ENCODE results near the gene RSPH6A.

RSPH6A gene

DNA sequence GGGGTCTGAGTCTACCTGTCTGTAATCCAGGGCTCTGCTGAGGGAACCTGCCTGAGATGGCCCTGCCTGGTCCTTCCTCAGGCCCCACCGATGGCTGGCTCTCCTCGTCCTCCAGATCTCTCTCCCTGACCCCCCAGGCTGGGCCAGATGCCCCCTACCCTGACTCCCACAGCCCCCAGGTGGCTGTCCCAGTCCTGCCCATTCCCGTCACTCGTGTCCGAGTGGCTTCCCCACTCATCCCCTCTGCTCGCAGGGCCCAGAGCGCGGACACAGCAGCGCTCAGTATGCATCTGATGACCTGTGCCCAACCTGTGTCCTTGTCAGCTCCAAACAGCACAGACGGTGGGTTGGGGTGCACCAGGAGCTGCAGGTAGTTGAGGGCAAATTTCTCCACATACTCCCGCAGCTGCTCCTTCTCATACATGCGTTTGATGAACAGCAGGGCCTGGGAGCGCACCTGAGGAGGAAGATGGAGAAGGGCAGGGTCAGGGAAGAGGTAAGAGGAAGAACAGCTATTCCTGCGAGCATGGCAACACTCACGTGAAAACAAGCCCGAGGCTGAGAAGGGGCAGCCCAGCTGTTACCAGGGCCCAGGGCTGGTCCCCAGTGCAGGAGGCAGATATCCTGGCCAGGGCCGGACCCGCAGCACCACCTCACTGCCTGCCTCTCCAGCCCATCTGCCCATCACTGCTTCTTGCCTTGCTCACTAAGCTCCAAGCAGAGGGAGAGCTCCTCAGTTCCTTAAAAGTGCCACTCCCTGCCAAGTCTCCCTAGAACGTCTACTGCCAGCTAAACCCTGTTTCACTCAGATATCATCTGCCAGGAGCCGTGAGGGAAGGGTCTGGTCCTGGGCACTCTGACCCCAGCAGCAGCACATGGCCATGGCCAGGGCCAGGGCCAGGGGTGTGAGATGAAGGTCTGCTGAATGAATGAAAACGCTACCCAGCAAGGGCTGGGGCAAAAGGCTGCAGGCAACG, 11.1 kb upstream of the RSPH6A start:
- no peak for DNase-seq (ENCODE audit: low read depth in 1 of 2, low spot score in 1 of 2)

DNA sequence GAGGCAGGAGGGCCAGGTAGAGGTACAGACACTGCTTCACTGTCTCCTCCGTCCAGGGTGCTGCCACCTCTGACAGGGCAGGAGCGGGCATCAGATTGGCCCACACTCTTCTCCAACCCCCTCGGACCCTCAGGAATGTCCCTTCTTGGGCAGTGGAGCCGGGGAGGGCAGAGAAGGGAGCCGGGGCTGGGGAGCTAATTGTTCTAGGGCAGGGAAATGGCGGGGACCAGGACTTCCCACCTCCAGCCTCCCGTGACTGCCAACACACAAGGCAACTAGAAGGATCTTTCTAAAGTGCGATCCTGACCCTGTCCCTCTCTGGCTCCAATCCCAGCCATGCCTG, 10.1 kb upstream of the RSPH6A start:
- DNase-seq (ENCODE audit: low read depth in 1 of 2, low spot score in 1 of 2), result no peak

DNA sequence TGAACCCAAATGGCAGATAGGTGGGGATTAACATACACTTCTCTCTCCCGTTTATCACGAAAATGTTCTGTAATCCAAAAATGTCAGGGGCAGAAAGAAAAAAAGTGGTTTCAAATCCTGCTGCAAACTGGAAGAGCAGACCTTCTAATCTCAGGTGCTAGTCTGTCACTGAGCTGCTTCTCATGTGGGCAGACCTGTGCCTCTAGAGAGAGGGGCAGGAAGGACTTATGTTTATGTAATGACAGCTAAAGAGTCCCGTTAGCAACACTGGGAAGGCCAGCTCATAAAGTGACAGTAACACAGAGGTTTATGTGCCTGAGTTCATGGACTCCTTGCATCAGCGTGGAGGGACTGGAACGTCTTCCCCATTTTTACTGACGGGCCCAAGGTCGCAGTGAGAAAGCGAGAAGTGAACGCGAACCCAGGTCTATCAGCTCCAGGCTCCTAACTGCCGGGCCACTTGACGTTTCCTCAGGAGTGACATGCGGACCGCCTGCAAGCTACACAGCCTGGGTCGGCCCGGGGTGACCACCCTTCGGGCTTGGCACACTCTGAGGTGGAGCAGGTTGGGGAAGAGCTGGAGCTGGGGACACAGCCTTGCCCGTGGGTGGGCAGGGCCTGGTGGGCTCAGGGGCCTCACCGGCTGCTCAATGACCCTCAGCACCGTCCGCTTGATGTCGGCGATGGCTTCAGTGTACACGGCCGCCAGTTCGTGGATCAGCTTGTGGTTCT, 9.6 kb upstream of the RSPH6A start:
- DNase-seq (ENCODE audit: low read depth in 1 of 2, low spot score in 1 of 2), result no peak

DNA sequence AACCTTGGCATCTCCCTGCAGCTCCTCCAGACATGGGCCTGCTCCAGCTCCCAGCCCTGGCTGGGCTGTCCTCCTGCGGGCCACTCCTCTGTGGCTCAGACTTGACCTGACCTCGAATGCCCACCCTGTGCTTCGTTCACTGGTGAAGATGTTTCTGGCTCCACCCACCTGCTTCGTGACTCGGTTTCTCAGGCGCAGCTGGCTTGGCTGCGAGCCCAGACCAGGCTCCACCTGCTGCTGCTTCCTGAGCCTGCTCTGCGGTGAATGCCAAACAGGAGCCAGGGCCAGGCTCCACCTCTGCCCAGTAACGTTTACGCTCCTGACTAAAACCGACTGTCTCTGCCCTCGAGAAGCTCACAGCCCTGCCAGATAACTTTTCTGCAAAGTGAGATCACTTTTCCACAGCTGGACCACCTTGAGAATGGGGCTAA, 8.9 kb upstream of the RSPH6A start:
- no peak for DNase-seq (ENCODE audit: low read depth in 1 of 2, low spot score in 1 of 2)

DNA sequence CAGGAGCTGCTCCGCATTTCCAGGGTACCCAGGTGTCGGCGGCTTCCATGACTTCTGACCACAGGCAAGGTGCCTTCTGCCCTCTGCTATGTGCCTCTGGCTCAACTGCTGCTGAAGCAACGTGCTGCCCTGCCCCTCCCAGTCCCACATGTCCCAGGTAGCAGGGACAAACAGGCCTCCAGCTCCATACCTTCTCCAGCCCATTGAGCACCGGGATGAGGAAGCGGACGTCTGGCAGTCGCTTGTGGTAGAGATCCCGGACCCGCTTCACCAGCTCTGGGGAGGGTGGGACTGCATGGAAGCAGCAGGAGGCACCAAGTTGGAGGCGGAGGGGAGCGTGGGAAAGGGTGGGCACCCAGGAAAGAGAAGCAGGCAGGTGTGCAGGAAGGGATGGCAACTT, 8.1 kb upstream of the RSPH6A start:
- no peak for DNase-seq (ENCODE audit: low read depth in 1 of 2, low spot score in 1 of 2)

DNA sequence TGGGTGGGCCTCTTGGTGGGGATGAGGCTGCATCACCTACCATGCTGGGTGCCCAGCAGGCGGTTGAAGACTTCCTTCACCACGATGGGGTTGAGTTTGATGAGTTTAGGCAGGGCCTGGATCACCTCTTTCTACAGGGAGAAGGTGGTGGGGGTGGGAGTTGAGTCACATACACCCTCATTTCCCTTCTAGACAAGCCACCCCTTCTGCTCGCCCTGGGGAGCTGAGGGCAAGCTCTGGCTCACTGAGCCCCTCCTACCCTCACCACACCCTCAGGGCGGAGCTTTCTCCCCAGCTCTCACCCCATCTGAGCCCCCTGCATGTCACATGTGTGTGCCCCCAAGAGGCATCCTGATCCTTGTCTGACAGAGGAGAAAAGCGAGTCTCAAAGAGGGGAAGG, 7.6 kb upstream of the RSPH6A start:
- DNase-seq (ENCODE audit: low read depth in 1 of 2, low spot score in 1 of 2), result no peak

DNA sequence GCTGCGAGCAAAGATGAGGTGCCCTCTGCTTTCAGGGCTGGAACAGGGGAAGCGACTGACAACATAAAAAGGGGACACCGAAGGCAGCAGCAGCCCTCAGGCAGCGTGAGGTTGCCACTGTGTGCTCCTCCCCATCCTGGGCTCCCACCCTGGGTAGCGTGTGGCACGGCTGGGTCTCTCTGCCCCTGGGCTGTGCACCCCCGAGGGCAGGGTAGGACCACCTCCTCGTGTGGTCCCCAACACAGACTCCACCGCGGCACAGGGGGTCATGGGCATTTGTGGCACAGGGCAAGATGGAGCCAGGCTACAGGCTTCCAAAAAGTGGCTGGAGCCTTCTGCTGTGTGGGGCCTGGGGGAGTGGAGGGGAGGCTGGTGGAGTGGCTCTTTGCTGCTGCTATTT, 6.5 kb upstream of the RSPH6A start:
- no peak for DNase-seq (ENCODE audit: low read depth in 1 of 2, low spot score in 1 of 2)

DNA sequence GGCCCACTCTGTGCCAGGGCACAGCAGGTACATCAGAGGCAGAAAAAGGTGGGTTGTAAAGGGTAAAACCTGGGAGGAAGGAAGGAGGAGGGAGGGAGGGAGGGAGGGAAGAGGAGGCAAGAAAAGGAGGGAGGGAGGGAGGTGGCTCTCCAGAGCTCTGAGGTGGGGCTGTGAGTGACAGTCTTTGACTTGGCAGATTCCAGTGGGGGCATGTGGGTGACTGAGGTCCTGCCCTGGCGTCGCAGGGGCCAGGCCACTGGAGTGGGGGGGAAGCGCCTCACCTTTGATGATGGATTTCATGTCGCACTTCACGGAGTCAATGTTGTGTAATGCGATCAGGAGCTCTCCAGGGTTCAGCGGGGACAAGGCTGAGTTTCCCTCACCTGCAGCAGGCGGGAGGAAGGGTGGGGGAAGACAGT, 6.0 kb upstream of the RSPH6A start:
- DNase-seq (ENCODE audit: low read depth in 1 of 2, low spot score in 1 of 2), result no peak

DNA sequence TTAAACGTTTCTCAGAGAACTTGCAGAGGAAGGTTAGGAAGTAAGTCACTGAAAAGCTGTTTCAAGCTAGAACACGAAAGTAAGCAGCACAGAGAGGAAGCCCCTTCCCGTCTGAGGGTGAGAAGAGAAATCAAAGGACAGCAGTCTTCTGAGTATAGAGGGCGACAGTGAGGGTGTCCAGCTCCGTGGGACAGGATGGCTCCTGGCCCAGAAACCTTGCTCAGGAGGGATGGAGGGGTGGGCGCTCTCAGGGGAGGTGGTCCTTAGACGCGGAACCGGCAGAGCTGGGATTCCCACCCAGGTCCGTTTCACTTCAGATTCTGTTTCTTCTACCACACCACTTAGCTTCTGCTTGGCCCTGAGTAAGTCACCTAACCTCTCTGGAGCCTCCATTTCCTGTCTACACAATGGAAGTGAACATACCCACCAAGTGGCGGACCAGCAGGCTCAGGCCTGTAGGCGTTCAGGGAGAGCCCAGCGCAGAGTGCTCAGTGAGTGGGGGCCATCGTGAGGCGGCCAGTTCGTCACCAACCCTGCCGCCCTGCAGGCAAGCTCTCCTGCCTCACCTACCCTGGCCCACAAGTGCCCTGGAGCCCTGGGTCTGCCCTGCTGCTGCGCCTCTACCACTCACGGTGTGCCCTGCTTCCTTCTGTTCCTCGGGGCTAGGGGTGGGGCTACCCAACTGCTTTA, 5.5 kb upstream of the RSPH6A start:
- DNase-seq (ENCODE audit: low read depth in 1 of 2, low spot score in 1 of 2), result no peak

DNA sequence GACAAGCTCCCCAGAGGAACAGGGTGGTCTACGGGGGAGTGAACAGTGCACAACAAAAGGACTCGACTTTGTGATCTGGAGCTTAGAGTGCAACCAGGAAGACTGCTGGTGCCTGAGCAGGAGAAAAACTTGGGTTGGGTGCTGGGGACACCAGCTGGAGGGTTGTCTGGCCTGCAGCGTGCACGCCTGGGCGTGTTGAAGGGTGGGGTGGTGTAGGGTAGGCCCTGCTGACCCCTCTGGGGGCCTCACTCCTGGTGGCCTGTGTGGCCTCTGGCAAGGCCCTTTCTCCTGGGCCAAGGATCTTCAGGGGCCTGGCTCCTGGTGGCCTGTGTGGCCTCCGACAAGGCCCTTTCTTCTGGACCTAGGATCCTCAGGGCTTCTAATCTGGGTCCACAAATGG, 4.7 kb upstream of the RSPH6A start:
- no peak for DNase-seq (ENCODE audit: low read depth in 1 of 2, low spot score in 1 of 2)

DNA sequence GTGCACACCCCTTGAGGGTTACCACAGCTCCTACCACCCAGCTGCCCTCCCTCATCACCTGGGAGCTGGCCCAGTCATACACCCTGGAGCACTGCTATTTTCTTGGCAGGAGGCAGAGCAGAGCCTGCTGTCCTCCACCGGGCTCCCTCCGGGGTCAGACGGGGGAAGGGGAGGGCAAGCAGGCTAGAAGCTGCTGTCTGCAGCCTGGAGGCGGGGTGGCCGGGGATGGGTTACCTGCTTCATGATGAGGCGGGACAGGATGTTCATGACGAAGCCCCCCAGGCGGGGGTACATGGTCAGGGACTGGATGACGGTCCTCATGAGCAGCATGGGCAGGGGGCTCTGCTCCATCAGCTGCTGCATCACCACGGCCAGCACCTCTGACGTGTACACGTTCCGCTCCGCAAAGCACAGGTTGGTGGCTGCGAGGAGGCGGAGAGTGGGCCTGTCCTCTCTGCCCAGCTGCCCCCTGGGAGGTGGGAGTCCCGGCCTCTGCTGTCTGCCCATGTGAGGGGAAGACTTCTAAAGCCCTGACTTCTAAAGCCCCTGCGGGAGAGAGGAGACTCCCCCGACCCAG, 2.7 kb upstream of the RSPH6A start:
- DNase-seq (ENCODE audit: low read depth in 1 of 2, low spot score in 1 of 2), result no peak

DNA sequence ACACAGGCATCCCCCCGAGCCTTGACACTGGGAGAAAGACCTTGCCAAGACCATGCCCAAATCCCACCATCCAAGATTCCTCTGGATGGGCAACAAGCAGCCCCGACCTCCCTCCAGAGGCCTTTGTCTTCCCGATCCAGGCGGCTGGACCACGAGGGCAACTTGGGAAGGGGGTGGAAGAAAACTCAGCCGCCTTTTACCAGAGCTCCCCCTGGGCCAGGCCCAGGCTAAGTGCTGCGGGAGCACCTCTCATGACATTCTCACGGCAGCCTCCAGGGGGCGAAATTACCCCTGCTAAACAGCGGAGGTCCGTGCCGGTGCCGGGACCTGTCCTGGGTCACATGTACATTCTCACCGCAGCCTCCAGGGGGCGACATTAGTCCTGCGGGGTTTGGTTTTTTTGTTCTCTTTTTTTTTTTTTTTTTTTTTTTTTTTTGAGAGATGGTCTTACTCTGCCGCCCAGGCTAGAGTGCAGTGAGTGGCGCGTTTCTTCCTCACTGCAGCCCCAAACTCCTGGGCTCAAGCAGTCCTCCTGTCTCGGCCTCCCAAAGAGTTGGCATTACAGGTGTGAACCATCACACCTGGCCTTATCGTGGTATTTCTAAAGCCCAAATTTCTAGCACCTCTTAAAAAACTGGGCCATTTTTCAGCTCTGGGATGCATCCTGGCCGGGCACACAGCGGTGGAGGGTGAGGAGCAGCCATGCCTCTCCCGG, 2.1 kb upstream of the RSPH6A start:
- DNase-seq (ENCODE audit: low read depth in 1 of 2, low spot score in 1 of 2), result peak; percentile 93 to 94

DNA sequence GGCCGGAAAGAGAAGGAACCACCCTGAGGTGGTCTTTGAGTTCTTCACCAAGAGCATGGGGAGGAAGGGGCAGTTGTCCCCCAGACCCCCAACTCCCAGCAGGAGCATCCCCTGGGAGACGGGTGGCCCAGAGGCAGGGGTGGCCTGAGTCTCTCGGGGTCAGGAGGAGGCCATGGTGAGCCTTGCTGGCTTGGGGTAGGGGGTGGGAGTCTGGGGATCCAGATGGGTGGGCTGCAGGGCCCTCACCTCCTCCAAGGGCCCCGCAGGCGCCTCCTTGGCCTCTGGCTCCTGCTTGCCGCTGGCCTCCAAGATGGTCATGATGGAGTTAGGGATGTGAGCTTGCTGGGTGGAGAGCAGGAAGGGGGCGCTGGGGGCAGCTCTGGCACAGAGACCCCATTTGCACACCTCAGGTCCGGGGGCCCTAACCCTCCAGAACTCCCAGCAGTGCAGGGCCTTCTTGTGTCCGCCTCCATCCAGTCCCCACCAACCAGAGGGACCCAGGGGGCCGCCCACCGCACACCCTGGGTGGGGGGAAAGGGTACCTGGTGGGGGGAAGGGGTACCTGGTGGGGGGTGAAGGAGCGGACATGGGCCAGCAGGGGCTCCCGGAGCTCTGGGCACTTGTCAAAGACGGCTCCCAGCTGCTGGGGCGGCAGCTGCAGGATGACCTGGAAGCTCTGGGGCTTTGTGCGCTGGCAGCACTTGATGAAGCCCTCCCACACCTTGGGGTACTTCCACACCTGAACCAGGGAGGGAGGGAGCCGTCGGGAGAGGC, 1.3 kb upstream of the RSPH6A start:
- DNase-seq (ENCODE audit: low read depth in 1 of 2, low spot score in 1 of 2), result no peak

DNA sequence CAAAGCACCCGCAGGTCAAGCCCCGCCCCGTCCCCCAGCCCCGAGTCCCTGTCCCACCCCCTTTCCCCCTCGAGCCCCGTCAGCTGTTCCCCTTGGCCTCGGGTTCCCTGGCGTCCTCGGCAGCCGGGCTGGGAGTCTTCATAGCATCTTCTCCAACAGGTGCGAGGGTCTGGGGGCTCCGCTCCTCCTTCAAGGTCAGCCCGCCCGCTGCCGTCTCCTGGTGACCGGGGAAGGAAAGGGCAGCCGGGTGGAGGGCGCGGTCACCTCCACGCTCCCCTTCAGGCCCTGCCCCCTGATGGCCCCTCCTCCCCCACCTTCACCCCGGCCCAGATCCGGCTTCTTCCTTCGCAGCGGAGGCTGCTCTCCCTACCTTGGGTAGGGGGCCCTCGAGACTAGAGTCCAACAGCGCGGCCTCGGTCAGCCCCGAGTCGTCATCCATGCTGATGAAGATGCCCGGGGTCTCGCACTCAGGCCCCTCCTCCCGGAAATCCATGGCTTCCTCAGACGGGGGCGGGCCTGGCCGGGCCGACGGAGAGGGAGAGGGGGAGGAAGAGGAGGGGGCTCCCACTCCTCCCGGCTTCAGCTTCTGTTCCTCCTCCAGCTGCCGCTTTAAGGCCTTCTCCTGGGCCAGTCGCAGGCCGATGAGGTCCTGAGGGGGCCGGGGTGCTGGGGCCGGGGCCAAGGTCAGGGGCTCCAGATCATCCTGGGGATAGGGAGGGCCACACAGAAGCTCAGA, 541 bp upstream of the RSPH6A start:
- DNase-seq (ENCODE audit: low read depth in 1 of 2, low spot score in 1 of 2), result no peak

DNA sequence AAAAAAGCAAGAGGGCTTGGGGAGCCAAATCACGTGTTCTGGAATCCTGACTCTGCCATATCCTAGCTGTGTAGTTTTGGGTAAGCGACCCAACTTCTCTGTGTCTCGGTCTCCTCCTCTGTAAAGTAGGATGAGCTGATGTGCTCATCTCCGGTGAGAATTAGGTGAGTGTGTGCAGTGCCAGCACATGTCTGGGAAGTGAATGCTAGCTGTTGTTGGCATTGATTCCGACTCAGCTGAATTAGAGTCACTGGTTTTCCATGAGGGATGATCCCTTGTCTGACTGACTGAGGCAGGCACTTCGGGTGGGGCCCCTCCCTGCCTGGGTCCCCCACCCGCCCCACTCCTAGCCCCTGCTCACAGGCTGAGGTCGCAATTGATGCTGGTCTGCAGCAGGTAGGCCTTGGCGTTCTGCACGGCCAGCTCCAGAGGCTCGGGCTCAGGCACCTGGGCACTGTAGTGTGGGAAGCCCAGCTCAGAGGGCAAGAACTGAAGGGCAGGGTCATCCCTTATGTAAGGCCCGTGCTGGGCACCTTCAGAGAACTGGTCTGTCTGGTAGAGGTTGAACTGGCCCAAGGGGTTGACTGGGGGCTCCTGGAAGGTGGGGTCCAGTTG, 835 bp downstream of the RSPH6A start:
- DNase-seq (ENCODE audit: low read depth in 1 of 2, low spot score in 1 of 2), result no peak

DNA sequence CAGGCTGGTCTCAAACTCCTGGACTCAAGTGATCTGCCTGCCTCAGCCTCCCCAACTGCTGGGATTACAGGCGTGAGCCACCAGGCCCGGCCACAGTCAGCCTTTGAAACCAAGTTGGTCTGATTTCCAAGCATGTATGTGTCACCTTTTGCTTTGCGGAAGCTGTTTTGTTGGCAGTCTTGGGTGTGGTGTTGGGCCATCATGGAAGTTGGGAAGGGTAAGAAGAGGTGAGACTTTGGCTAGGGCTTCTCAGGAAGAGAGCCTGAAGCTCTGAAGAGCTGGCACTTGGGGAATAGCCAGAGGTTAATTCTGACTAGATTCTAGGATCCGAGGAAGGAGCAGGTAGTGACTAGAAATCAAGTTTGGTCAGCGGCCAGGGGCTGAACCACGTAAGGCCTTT, 2.8 kb downstream of the RSPH6A start:
- no peak for DNase-seq (ENCODE audit: low read depth in 1 of 2, low spot score in 1 of 2)

DNA sequence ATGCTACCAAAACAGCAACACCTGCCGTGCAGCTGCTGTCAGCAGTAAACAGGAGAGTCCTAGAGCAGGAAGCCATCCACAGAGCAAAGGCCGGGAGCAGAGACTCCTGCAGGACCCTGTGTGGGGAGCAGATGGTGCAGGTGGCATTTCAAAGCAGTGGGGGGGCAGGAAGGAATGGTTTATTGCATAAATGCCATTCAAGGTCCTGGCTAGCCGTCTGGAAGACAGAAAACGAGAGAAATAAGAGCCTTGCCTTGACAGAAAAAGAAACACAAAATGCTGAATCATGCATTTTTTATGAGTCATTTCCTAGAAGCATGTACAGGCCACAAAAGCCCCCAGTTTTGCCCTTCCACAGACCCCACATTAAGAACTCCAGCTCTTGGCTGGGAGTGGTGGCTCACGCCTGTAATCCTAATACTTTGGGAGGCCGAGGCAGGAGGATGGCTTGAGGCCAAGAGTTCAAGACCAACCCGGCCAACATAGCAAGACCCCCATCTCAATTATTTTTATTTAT, 5.4 kb downstream of the RSPH6A start:
- no peak for DNase-seq (ENCODE audit: low read depth in 1 of 2, low spot score in 1 of 2)

DNA sequence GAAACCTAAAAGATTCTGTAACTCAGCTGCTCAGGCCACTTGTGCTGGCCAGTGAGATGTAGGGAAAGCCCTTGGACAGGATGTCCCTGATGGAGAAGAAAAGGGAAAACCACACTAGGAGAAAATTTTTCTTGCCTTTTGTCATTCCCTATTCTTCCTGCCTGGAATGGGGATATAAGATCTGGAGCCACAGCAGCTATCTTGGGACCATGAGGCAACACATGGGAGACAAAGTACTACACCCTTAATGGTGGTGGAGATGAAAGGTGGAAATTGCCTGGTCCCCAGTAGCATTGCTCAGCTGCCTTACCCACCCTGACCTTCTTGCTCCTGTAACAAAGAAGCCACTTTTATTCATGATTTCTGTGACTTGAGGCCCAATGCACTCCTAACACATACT, 9.4 kb downstream of the RSPH6A start:
- DNase-seq (ENCODE audit: low read depth in 1 of 2, low spot score in 1 of 2), result no peak

DNA sequence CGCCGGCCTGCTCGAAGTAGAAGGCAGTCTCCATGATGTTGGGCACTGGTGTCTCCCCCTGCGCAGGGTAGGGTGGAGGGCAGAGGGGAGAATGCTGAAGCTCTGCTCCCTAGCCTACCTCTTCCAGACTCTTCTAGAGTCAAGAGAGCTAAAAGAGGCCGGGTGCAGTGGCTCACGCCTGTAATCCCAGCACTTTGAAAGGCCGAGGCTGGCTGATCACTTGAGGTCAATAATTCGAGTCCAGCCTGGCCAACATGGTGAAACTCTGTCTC, 10.2 kb downstream of the RSPH6A start:
- no peak for DNase-seq (ENCODE audit: low read depth in 1 of 2, low spot score in 1 of 2)

All from activated CD4-positive, alpha-beta T cell treated with anti-CD3 and anti-CD28 coated beads, Interleukin-2, amount 50 U/mL, for 24 hours (primary cell).